H1 (cell line): ENCODE data around the gene RAB11FIP3. TPM values are rescaled to one million over a fixed set of nuclear protein-coding genes. Genes with fewer than 3 reads are reported as not detected.
A peak's percentile ranks its signal among the peaks of the same experiment; 100 is the strongest.

Experiments
- CTCF ChIA-PET: fragments of 300-600 bp; sonication (Branson Sonifier 250); formaldehyde crosslinking; loops from one replicate; lab custom pipeline; 2021; ENCODE audit not compliant: partially characterized antibody; lab: Charles Lee
- POLR2A ChIA-PET: fragments of 300-600 bp; sonication (Branson Sonifier 250); formaldehyde crosslinking; loops from one replicate; lab custom pipeline; 2021; ENCODE audit warnings: inconsistent platforms; ENCODE audit not compliant: partially characterized antibody; lab: Charles Lee
- DNase-seq, 2 experiments: peaks; one replicate each; pipeline versions ENCODE4 v3.0.0 to v3.0.0-alpha.2; 2010 to 2022; ENCODE audit warnings: low spot score in 2 of 2, low read depth in 1 of 2, mixed read lengths in 1 of 2
- FAIRE-seq: peaks from 2 replicates; lab custom pipeline; 2011; peaks lifted over from hg19 to GRCh38; lab: Jason Lieb, UNC
- H2AFZ ChIP-seq: 2 replicates; pipeline ENCODE4 v1.8.1; 2012; ENCODE audit warnings: low read length, inconsistent platforms
- H2AK5ac ChIP-seq: 2 replicates; pipeline ENCODE4 v1.6.1; 2013; ENCODE audit warnings: low read depth, low read length
- H2BK120ac ChIP-seq: replicated peaks from 2 replicates; pipeline ENCODE3; 2013; ENCODE audit warnings: low read depth, low read length, inconsistent platforms
- H2BK12ac ChIP-seq: 2 replicates; pipeline ENCODE4 v1.6.1; 2013; ENCODE audit warnings: low read depth, low read length
- H2BK15ac ChIP-seq: 2 replicates; pipeline ENCODE4 v1.6.1; 2013; ENCODE audit warnings: low read length
- H2BK20ac ChIP-seq: 2 replicates; pipeline ENCODE4 v1.6.1; 2013; ENCODE audit warnings: low read length
- H2BK5ac ChIP-seq: 2 replicates; pipeline ENCODE4 v1.6.1; 2013; ENCODE audit warnings: low read depth, low read length
- H3K14ac ChIP-seq: 2 replicates; pipeline ENCODE4 v1.6.1; 2013; ENCODE audit warnings: inconsistent platforms; ENCODE audit not compliant: insufficient read length
- H3K18ac ChIP-seq: 2 replicates; pipeline ENCODE4 v1.6.1; 2013; ENCODE audit warnings: low read length; ENCODE audit errors: extremely low read depth
- H3K23ac ChIP-seq: 2 replicates; pipeline ENCODE4 v1.6.1; 2013; ENCODE audit warnings: inconsistent platforms; ENCODE audit not compliant: insufficient read length
- H3K23me2 ChIP-seq: 2 replicates; pipeline ENCODE4 v1.6.1; 2013; ENCODE audit warnings: low read depth, low read length
- H3K27ac ChIP-seq: 2 replicates; pipeline ENCODE4 v1.6.1; 2011; ENCODE audit warnings: low read depth, low read length, inconsistent platforms
- H3K27me3 ChIP-seq, 4 experiments: replicated peaks in 1 of 4; 1 replicate in 1 of 4; 2 replicates in 3 of 4; pipeline versions ENCODE4 v1.6.1 to v1.8.1; 2011 to 2013; ENCODE audit warnings: low read length in 3 of 4, mild to moderate bottlenecking in 3 of 4, inconsistent platforms in 2 of 4, mixed read lengths in 2 of 4, moderate library complexity in 1 of 4; ENCODE audit not compliant: control insufficient read depth in 3 of 4, insufficient read depth in 3 of 4; ENCODE audit errors: extremely low read depth in 1 of 4
- H3K36me3 ChIP-seq, 4 experiments: 2 replicates each; pipeline versions ENCODE4 v1.6.1 to v1.8.1; 2011 to 2013; ENCODE audit warnings: mild to moderate bottlenecking in 4 of 4, low read length in 3 of 4, moderate library complexity in 2 of 4, control low read depth in 1 of 4, inconsistent platforms in 1 of 4; ENCODE audit not compliant: insufficient read depth in 4 of 4, control insufficient read depth in 2 of 4
- H3K4ac ChIP-seq: replicated peaks from 2 replicates; pipeline ENCODE3; 2013; ENCODE audit warnings: low read length, low read depth, mixed read lengths, inconsistent platforms; ENCODE audit not compliant: insufficient read length
- H3K4me1 ChIP-seq, 4 experiments: replicated peaks in 1 of 4; 1 replicate in 1 of 4; 2 replicates in 3 of 4; pipeline versions ENCODE4 v1.6.1 to v1.8.1; 2011 to 2013; ENCODE audit warnings: low read length in 3 of 4, inconsistent platforms in 2 of 4, mixed read lengths in 1 of 4; ENCODE audit not compliant: insufficient read depth in 4 of 4, control insufficient read depth in 3 of 4
- H3K4me2 ChIP-seq, 2 experiments: 2 replicates each; pipeline versions ENCODE4 v1.6.1 to v1.8.1; 2011 to 2013; ENCODE audit warnings: low read depth in 2 of 2, low read length in 2 of 2, control low read depth in 1 of 2, inconsistent platforms in 1 of 2, mild to moderate bottlenecking in 1 of 2; ENCODE audit not compliant: insufficient read depth in 1 of 2
- H3K4me3 ChIP-seq, 4 experiments: fragments of 200-600, 300-600 bp in 1 of 4; sonication (generic), shearing (Covaris generic), sonication (Bioruptor Twin) in 1 of 4; 2 replicates each; pipeline versions ENCODE4 v1.5.1 to v1.8.1; 2011 to 2016; ENCODE audit warnings: low read length in 4 of 4, low read depth in 3 of 4, control low read depth in 2 of 4, inconsistent platforms in 2 of 4, mild to moderate bottlenecking in 2 of 4, mixed read lengths in 1 of 4, moderate library complexity in 1 of 4; ENCODE audit not compliant: insufficient read depth in 2 of 4; ENCODE audit errors: extremely low read depth in 1 of 4
- H3K56ac ChIP-seq: replicated peaks from 2 replicates; pipeline ENCODE3; 2013; ENCODE audit warnings: low read depth, mild to moderate bottlenecking, mixed read lengths, low read length, inconsistent platforms; ENCODE audit not compliant: insufficient read length
- H3K79me1 ChIP-seq: 2 replicates; pipeline ENCODE4 v1.6.1; 2013; ENCODE audit warnings: low read depth, low read length, control low read depth
- H3K79me2 ChIP-seq, 2 experiments: 2 replicates each; pipeline versions ENCODE4 v1.6.1 to v1.8.1; 2012 to 2013; ENCODE audit warnings: low read length in 2 of 2, mild to moderate bottlenecking in 2 of 2, inconsistent platforms in 1 of 2; ENCODE audit not compliant: insufficient read depth in 2 of 2, control insufficient read depth in 1 of 2
- H3K9ac ChIP-seq, 4 experiments: replicated peaks in 1 of 4; 1 replicate in 1 of 4; 2 replicates in 3 of 4; pipeline versions ENCODE4 v1.6.1 to v1.8.1; 2011 to 2013; ENCODE audit warnings: low read depth in 3 of 4, low read length in 3 of 4, control low read depth in 2 of 4, mild to moderate bottlenecking in 2 of 4, moderate library complexity in 2 of 4, inconsistent platforms in 1 of 4; ENCODE audit errors: extremely low read depth in 1 of 4
- H3K9me3 ChIP-seq, 2 experiments: 2 replicates each; pipeline versions ENCODE4 v1.6.1 to v1.8.1; 2012 to 2013; ENCODE audit warnings: mild to moderate bottlenecking in 2 of 2, moderate library complexity in 2 of 2, control low read depth in 1 of 2, inconsistent platforms in 1 of 2, low read depth in 1 of 2, low read length in 1 of 2, mixed read lengths in 1 of 2; ENCODE audit not compliant: insufficient read depth in 2 of 2
- H4K20me1 ChIP-seq, 2 experiments: replicated peaks in 1 of 2; 2 replicates each; pipeline versions ENCODE3 to v1.8.1; 2011 to 2013; ENCODE audit warnings: inconsistent platforms in 2 of 2, low read length in 2 of 2, mild to moderate bottlenecking in 1 of 2; ENCODE audit not compliant: insufficient read depth in 2 of 2, control insufficient read depth in 1 of 2
- H4K5ac ChIP-seq: 2 replicates; pipeline ENCODE4 v1.6.1; 2013; ENCODE audit warnings: low read length, low read depth, mixed read lengths, inconsistent platforms; ENCODE audit not compliant: insufficient read length
- H4K8ac ChIP-seq: 2 replicates; pipeline ENCODE4 v1.8.0; 2013; ENCODE audit warnings: mild to moderate bottlenecking, moderate library complexity, low read length, inconsistent platforms; ENCODE audit not compliant: insufficient read depth; ENCODE audit errors: extremely low read depth
- H4K91ac ChIP-seq: replicated peaks from 2 replicates; pipeline ENCODE3; 2013; ENCODE audit warnings: low read length, mixed read lengths, inconsistent platforms; ENCODE audit not compliant: insufficient read length
- CTBP2 ChIP-seq: IDR thresholded peaks from 2 replicates; pipeline ENCODE4 v1.7.0; 2011; ENCODE audit warnings: borderline replicate concordance, mild to moderate bottlenecking, moderate library complexity, mixed read lengths, low read length; ENCODE audit not compliant: insufficient read depth, insufficient read length
- EP300 ChIP-seq, 2 experiments: IDR thresholded peaks; 1 replicate in 1 of 2; 2 replicates in 1 of 2; pipeline ENCODE4 v1.6.1; 2011 to 2012; ENCODE audit warnings: low read depth in 2 of 2, low read length in 2 of 2, mild to moderate bottlenecking in 2 of 2, borderline replicate concordance in 1 of 2, inconsistent platforms in 1 of 2, moderate library complexity in 1 of 2
- HDAC2 ChIP-seq, 2 experiments: fragments of 300-600 bp in 1 of 2; sonication (generic) in 1 of 2; IDR thresholded peaks; 2 replicates each; pipeline ENCODE4 v1.6.1; 2011 to 2012; ENCODE audit warnings: low read depth in 2 of 2, low read length in 2 of 2, mild to moderate bottlenecking in 2 of 2, moderate library complexity in 2 of 2, borderline replicate concordance in 1 of 2, inconsistent platforms in 1 of 2
- KDM4A ChIP-seq: IDR thresholded peaks from one replicate; pipeline ENCODE4 v1.7.1; 2012; ENCODE audit warnings: low read depth, mild to moderate bottlenecking, moderate library complexity, low read length, inconsistent platforms; ENCODE audit not compliant: severe bottlenecking
- NANOG ChIP-seq: IDR thresholded peaks from 2 replicates; pipeline ENCODE4 v1.6.1; 2011; ENCODE audit warnings: low read length, low read depth, mild to moderate bottlenecking, inconsistent platforms; ENCODE audit not compliant: insufficient read depth, poor library complexity, severe bottlenecking
- RBBP5 ChIP-seq: IDR thresholded peaks from 2 replicates; pipeline ENCODE4 v1.7.1; 2012; ENCODE audit warnings: low read depth, mild to moderate bottlenecking, inconsistent platforms, low read length, moderate library complexity, borderline replicate concordance
- SIN3A ChIP-seq, 2 experiments: IDR thresholded peaks in 1 of 2; conservative IDR thresholded peaks in 1 of 2; 2 replicates each; pipeline ENCODE4 v1.6.1; 2011 to 2012; ENCODE audit warnings: low read length in 2 of 2, improper control_type of control experiment in 1 of 2, low read depth in 1 of 2, mild to moderate bottlenecking in 1 of 2
- SP1 ChIP-seq: IDR thresholded peaks from 2 replicates; pipeline ENCODE4 v1.6.1; 2011; ENCODE audit warnings: low read depth, low read length
- SP4 ChIP-seq: IDR thresholded peaks from 2 replicates; pipeline ENCODE4 v1.6.1; 2012; ENCODE audit warnings: low read length, inconsistent platforms
- WGBS, 2 experiments: shearing (Covaris generic) in 1 of 2; methylation state at CpG; one replicate each; pipeline versions ENCODE4 v1.1.6 to v1.1.7; 2013 to 2015; ENCODE audit warnings: low lambda C conversion rate in 2 of 2, mixed read lengths in 2 of 2, inconsistent platforms in 1 of 2, low coverage in 1 of 2, missing lambda C conversion rate in 1 of 2; ENCODE audit not compliant: insufficient replicate concordance in 2 of 2, insufficient coverage in 1 of 2, insufficient read length in 1 of 2; ENCODE audit errors: extremely low coverage in 1 of 2, missing lambda C conversion rate in 1 of 2; 5-methylcytosine and 5-hydroxymethylcytosine counted together
- polyA plus RNA-seq, 7 experiments: library from polyadenylated mRNA; depleted of rRNA in 3 of 7; stranded (reverse) in 5 of 7; unstranded in 2 of 7; fragments of >200 nt in 5 of 7; fragments of 200-250 nt in 2 of 7; gene quantifications; 1 replicate in 5 of 7; 2 replicates in 1 of 7; 4 replicates in 1 of 7; pipeline versions ENCODE4 v1.2.1 to v1.2.3, GENCODE V29; 2011 to 2013; ENCODE audit warnings: missing spikeins in 2 of 7, mixed read lengths in 2 of 7
- total RNA-seq: library from RNA; stranded (reverse); fragmentation: NEBNext Ultra II Directional; extraction: Animal tissue kit (Norgen Biotek cat#: 25700); gene quantifications from 2 replicates; pipeline ENCODE4 v1.2.1, GENCODE V29; 2021

Gene RAB11FIP3
- total and polyA plus RNA-seq, 2 of the 8 experiments (the other 6 are each of a cell fraction or from before 2014, with no cell fraction given), result 9.3 to 35.2 TPM

GRCh38 chr16:381012-381788, 44.2 kb upstream of the RAB11FIP3 start:
- DNase-seq, result peak in 1 of 2 experiments; percentile 66
- H3K4me1 ChIP-seq, result peaks cover 8 to 28% (median 19%) of the 10 kb centered on the region in 4 experiments
- no peak overlapping the region for H4K91ac ChIP-seq
- no peak for FAIRE-seq
- peak overlapping the region; percentile 53 for H4K5ac ChIP-seq
- peak overlapping the region; percentile 84; the same call in 1 of the 2 replicates for H2BK12ac ChIP-seq
- H3K4me2 ChIP-seq, result peak overlapping the region; percentile 68 to 93
- H3K14ac ChIP-seq, result no peak overlapping the region
- H3K27ac ChIP-seq, result peak overlapping the region; percentile 37; the same call in 1 of the 2 replicates
- ChIA-PET POLR2A (interaction anchor here (0.8 to 3.0 kb wide), 5 partner anchors 11 to 197 kb away, joined by 3 to 22 read pairs (median 6); partner anchors contain the start of genes DECR2 and MRPL28), CTCF (no interaction called here)
- peak overlapping the region; percentile 87; the same call in 1 of the 2 replicates for H2BK5ac ChIP-seq
- peaks cover 0 to 16% (median 5%) of the 10 kb centered on the region in 4 experiments; a peak in 7 of 8 replicates for H3K36me3 ChIP-seq
- H4K20me1 ChIP-seq, result peaks cover 11 to 19% of the 10 kb centered on the region in 2 experiments
- peak overlapping the region; percentile 59 to 94 (median 82) for H3K4me3 ChIP-seq
- no peak overlapping the region for H2BK120ac ChIP-seq
- no peak overlapping the region for H3K4ac ChIP-seq
- peaks cover 4% of the 10 kb centered on the region; the same call in 1 of the 2 replicates for H3K79me1 ChIP-seq
- H2AK5ac ChIP-seq, result no peak overlapping the region
- WGBS, 2 experiments, result 4% methylated on average over 21 of the region's 73 CpGs; no CpG with 5 or more reads in 1 of the 2 experiments
- peak overlapping the region; percentile 90 for H3K56ac ChIP-seq
- H3K9me3 ChIP-seq, result no peaks in the 10 kb centered on the region
- no peak overlapping the region for H2AFZ ChIP-seq
- no peak overlapping the region for H4K8ac ChIP-seq
- H2BK15ac ChIP-seq, result peak overlapping the region; percentile 99; the same call in 1 of the 2 replicates
- H3K23ac ChIP-seq, result no peak overlapping the region
- peaks cover 13% of the 10 kb centered on the region for H3K23me2 ChIP-seq
- peaks cover 0 to 3% (median under 1%) of the 10 kb centered on the region in 4 experiments; a peak in 2 of 7 replicates for H3K27me3 ChIP-seq
- peak overlapping the region in 3 of 4 experiments; percentile 42 to 94 (median 50); a peak in 5 of 7 replicates for H3K9ac ChIP-seq
- peaks cover 0 to 24% of the 10 kb centered on the region in 2 experiments; a peak in 2 of 4 replicates for H3K79me2 ChIP-seq
- H3K18ac ChIP-seq, result peak overlapping the region; percentile 48
- no peak overlapping the region for H2BK20ac ChIP-seq
- TF ChIP-seq SIN3A (conservative IDR thresholded peaks at IDR 0.05 in 1 of 2, IDR thresholded peaks at IDR 0.05 in 1 of 2; ENCODE audit: low read depth in 1 of 2, low read length in 2 of 2) (peak in 1 of 2 experiments; percentile 72; a peak in 1 of 4 replicates), CTBP2 (no peak), KDM4A (peak; percentile 30), SP1 (no peak), EP300 (IDR thresholded peaks at IDR 0.05; ENCODE audit: borderline replicate concordance in 1 of 2, low read depth in 2 of 2, low read length in 2 of 2) (no peak), NANOG (no peak), RBBP5 (0 out of 2 replicates have a peak, but pooled peaks have one; percentile 65), SP4 (no peak), HDAC2 (IDR thresholded peaks at IDR 0.05; ENCODE audit: borderline replicate concordance in 1 of 2, low read depth in 2 of 2, low read length in 2 of 2) (no peak)
